GM19452 (cell line): Measurements from ENCODE around the gene ACP7.
"Not testable (repeated sequence)": the region's sequence is repeated elsewhere in the genome, so short reads cannot be mapped to it uniquely, and the experiment has no call there.

ENCODE experiments used
- ATAC-seq: cut with Tn5 transposase; IDR thresholded peaks from one replicate; pipeline ENCODE4 v1.9.1; 2021; ENCODE audit not compliant: unreplicated experiment

Gene ACP7

DNA sequence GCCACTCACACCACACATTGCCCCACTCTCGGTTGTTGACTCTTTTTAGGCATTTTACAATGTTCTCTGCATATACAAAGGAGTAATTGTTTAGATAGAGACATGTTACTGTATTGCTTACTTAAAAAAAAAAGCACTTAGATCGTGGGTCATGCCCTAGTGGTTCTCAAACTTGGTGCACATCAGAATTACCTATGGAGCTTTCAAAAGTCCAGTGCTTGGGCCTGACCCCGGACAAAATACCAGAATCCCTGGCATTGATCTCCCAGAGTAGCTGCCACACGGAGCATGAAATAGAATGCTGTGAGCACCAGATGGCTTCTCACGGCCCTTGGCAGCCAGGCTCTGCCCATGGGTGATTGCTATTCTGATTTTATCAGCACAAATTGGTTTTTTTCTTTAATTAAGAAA lies 20.0 kb downstream of the ACP7 start:
- ATAC-seq, result no peak

DNA sequence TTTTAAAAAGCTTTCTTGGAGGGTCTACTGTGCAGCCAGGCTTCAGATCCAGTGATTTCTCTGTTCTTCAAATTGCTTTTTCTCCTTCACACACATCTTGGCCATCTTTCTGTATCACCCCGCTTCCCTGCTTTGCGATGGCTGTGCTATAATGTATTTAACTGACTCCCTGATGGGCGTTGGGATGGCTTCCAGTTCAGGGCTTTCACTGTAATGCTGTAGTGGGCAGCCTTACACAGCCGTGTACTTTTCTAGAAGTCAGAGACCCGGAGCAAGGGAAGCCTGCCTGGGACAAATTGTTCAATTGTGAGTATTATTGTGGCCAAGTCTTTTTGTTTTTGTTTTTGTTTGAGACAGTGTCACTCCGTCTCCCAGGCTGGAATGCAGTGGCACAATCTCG lies 22.0 kb downstream of the ACP7 start:
- no peak for ATAC-seq

DNA sequence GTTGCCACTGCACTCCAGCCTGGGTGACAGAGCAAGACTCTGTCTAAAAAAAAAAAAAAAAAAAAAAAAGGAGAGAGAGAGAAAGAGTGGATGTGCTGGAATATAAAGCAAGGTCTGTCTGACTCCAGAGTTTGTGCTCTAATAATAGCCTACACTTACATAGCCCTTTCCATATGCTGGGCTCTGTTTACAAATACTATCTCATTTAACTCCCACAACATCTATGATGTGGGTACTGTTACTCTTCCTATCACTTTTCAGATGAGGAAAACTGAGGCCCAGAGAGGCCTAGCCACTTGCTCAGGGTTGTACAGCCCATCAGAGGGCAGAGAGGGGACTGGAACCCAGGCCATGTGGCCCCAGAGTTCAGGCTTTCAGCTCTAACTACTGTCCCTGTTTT lies 25.5 kb downstream of the ACP7 start:
- no peak for ATAC-seq

DNA sequence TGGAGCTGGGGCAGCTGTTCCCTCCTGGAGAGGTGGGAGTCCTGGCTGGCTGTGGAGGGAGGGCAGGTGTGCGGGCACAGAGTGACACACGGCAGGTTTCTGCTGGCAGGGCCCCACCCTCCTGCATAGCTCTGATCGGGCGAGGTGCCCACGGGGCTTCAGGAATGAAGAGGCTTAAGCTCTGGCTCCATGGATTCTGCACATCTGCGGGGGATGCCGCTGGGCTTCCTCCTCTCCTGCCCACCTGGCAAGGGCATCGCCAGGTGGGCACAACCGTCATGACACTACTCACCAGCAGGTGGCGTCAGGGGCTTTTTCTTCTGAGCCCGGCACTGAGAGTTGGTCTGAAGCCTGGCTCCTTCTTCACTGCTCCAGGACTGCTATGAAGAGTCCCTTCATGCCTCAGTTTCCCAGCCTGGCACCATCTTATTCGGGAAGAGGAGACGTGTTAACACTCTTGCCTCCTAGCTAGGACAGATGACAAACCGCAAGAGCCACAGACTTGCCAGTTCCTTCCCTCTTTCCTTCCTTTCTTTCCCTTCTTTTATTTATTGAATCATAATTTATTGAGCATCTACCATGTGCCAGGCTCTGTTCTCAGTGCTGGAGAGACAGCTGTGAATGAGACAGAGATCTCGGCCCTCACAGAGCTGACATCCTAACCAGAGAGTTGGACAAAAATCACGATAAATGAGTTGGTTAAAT lies 26.2 kb downstream of the ACP7 start:
- no peak for ATAC-seq

DNA sequence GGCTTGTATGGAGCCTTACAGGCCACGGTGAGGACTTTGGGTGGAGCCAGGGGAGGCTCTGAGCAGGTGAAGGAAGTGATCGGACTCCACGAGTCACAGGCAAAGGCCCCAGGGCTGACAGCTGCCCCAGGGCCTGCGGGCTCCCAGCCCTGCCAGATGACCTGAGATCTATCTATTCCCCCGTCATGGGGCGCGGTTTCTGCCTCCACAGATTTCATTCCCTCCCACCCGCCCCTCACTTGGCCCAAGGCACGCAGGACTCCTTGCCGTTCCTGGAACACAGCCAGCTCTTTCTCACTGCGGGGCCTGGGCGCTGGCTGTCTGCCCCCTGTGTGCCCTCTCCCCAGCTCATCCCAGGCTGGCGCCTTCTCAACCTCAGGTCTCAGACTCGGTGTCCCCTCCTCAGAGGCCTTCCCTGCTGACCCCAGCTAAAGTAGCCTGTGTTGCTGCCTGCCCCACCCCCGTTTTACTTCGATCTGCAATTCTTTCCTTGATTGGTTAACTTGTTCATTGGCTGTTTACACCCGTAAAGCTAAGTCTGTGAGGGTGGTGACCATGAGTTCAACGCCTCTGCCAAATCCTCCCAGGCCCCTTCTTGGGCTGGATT lies 27.5 kb downstream of the ACP7 start:
- ATAC-seq, result no peak

DNA sequence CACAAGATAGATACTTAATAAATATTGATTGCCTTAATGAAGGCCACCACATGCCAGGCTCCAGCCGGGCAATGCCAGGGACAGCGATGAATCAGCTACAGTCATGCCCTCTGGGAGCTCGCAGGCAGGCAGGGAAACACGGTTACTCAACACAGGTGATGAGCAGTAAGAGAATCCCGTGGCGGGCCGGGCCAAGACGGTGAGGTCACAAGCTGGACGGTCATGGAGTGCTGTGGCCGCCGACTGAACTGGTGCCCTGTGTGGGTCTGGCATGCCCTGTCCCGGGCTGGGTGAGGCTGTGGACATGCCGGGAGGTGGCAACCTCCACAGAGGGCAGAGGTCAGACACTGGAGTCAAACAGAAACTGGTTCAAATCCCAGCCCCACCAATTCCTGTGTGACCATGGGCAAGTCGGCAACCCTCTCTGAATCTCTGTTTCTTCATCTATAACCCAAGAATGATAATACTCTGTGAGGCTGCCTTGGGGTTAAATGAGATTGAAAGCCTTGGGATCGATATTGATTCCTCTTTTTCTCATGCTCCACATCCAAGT lies 28.2 kb downstream of the ACP7 start:
- ATAC-seq, result no peak

DNA sequence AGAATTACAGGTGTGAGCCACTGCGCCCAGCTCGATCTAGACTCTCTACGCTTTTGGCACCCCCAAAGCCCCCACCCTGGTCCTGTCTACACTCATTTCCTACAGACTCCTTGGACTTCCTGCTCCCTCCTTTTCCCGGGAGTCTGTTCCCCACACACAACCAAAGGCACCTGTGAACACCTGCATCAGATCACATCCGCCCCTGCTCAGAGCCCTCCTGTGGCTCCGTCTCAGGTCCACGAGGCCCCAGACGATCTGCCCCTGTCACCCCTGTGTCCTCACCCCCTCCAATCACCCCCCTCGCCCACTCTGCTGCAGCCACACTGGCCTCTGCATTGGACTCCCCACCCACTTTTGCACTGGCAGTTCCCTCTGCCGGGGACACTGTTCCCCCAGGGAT lies 29.0 kb downstream of the ACP7 start:
- ATAC-seq, result no peak

DNA sequence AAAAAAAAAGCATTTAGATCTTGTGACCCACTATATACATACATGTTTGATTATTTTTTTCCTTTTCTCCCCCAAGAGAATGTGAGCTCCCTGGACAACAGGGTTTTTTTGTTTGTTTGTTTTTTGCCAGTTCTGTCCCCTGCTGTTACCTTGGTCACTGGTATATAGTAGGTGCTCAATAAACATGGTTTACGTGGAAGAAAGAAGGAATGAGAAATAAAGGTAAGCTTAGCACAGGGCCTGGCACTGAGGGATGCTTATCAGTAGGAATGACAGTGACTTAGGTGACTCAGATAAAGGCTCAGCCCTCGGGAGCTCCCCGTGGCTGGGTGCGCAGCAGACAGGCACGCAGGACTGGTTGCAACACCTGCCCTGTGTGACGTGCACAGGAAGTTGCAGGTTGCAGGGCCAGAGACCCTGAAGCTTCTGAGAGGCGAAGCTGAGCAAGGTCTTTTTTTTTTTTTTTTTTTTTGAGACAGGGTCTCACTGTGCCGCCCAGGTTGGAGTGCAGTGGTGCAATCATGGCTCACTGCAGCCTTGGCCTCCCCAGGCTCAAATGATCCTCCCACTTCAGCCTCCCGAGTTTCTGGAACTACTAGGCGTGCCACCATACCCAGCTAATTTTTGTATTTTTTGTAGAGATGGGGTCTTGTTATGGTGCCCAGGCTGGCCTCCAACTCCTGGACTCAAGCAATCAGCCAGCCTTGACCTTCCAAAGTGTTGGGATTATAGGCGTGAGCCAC lies 31.1 kb downstream of the ACP7 start:
- no peak for ATAC-seq

DNA sequence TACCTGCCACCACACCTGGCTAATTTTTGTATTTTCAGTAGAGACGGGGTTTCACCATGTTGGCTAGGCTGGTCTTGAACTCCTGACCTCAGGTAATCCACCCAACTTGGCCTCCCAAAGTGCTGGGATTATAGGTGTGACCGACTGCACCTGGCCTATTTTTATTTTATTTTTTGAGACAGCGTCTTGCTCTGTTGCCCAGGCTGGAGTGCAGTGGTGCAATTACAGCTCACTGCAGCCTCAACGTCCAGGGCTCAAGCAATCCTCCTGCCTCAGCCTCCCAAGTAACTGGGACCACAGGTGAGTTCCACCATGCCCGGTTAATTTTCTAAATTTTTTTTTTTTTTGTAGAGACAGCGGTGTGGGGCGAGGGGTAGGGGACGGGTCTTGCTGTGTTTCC lies 32.9 kb downstream of the ACP7 start:
- ATAC-seq, result not testable (repeated sequence)

DNA sequence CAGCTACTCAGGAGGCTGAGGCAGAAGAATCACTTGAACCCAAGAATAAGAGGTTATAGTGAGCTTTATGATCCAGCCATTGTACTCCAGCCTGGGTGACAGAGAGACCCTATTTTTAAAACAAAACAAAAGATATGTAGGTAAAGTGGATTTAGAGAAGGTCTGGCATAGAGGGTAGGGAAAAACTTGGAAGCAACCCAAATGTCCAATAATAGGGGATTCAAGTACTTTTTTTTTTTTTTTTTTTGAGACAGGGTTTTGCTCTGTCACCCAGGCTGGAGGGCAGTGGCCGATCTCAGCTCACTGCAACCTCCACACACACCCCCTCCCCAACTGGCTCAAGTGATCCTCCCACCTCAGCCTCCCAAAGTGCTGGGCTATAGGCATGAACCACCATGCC lies 35.7 kb downstream of the ACP7 start:
- ATAC-seq, result no peak

DNA sequence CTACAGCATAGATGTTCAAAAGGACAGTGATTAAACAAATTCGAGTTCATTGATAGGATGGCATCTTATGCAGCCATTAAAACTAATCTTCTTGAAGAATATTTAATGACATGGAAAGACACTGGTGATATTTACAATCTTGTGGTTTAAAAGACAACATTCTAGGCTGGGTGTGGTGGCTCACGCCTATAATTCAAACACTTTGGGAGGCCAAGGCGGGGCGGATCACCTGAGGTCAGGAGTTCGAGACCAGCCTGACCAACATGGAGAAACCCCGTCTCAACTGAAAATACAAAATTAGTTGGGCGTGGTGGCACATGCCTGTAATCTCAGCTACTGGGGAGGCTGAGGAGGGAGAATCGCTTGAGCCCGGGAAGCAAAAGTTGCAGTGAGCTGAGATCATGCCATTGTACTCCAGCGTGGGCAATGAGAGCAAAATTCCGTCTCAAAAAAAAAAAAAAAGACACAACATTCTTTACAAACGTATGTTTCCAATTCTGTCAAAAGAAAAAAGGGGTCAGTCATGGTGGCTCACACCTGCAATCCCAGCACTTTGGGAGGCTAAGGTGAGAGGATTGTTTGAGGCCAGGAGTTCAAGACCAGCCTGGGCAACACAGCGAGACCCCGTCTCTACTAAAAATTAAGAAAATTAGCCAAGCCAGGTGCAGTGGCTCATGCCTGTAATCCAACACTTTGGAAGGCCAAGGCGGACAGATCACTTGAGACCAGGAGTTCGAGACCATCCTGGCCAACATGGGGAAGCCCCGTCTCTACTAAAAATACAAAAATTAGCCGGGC lies 39.0 kb downstream of the ACP7 start:
- no peak for ATAC-seq

DNA sequence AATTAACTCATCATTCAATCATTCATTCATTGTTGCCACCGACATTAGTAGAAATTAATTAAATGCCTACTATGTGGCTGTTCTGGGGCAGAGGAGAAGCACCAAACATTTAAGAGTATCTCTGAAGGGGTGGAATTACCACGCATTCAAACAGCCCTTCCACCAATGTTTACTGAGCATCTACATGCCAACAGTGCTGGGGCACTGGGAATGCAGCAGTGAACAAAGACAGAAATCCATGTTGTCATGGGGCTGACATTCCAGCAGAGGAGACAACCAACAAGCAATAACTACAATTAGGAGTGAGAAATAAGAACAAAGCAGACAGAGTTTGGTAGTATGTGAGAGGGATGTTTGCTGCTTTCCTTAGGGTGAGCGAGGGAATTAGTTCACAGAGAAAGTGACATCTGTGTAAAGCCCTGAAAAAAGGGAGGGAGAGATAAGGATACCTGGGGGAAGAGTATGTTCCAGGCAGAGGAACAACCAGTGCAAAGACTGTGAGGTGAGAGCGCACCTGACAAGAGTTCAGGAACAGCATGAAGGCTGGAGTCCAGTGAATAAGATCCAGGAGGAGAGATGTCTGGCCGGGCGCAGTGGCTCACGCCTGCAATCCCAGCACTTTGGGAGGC lies 40.1 kb downstream of the ACP7 start:
- no peak for ATAC-seq

DNA sequence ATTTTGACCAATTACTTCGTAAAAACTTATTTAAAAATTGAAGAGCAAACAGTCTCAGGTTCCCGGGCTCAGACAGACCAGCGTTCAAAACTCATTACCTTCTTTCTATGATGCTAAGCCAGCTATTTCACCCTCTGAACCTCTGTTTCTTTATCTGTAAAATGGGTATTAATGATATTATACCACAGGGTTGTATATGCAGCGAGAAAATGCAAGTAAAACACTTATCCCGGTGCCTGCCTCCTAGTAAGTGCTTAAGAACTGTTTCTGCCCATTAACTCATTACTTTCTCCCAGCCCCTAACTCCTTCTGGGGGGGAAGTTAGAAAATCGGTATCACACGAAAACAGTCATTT lies 41.0 kb downstream of the ACP7 start:
- ATAC-seq, result no peak

DNA sequence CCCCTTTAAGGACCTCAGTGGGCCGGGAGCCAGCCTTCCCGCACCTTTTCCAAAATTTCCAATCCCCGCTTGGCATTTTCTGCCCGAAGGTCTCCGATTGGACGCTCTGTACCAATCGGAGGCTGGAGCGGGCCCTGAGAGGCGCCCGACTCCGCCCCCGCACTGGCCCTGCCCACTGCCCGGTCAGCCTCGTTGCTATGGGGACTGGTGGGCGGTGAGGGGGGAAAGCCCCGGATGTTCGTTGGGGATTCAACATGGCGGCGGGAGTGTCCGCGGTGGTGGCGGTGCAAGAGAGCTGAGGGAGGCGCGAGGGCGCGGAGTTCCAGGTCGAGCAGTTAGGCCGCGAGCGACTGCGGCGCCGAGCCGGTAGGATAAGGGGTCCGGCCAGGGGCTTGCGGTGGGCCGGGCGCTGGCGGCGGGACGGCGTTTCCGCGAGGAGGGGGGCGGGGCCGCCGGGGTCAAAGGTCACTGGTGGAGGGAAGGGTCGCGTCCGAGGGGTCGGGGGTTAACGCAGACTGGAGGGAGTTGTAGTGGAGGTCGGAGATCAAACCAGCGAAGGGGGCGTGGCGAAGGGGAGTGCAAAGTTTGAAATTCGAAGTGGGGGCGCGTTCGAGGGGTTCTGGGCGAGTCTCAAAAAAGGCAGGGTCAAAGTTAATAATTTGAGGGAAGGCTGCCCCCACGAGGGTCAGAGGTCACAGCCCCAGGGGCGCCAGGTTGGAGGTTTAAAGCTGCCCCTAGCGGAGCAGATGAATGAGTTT lies 41.6 kb downstream of the ACP7 start, which contains the start of gene PAK4:
TSS of gene PAK4 (plus strand) at position 233 of the 758 bp plus-strand sequence. CDS start 43,768 bp downstream, outside the sequence.
- peak; percentile 94 for ATAC-seq

DNA sequence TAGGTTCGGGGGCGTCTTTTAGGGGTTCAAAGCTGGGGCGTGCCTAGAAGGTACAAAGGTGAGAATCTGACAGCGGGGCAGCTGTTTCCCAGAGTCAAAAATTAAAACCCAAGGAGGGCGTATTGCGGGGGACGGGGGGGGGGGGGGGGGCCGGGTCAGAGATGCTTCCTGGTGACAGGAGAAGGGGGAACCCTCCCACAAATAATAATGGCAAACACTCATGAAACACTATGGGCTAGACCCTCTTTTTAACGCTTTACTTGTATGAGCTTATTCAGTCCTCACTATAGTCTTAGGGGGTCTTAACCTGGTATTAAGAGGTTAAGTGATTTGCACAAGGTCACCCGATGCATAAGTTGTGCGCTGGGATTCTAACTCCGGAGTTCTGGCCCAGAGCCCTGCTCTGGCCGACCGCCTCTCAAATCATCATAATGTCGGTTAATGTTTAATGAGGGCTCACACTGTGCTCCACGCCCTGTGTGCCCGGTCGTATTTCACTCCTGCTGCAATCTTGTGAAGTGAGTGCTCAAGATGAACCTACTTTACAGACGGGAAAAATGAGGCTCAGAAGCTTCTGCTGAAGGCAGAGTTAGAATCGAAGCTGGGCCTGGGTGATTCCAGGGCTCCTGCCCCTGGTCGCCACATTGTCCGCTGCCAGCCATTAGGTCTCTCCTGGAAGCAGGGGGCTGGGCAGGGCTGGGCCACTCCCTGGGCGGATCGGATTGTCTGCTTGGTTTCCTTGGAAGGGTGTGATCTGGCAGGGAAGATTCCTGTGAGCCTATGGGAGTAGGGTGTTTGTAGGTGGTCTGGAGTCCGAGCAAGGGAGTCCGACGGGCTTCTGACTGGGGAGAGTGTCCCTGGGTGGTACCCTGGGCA lies 42.4 kb downstream of the ACP7 start:
- no peak for ATAC-seq

DNA sequence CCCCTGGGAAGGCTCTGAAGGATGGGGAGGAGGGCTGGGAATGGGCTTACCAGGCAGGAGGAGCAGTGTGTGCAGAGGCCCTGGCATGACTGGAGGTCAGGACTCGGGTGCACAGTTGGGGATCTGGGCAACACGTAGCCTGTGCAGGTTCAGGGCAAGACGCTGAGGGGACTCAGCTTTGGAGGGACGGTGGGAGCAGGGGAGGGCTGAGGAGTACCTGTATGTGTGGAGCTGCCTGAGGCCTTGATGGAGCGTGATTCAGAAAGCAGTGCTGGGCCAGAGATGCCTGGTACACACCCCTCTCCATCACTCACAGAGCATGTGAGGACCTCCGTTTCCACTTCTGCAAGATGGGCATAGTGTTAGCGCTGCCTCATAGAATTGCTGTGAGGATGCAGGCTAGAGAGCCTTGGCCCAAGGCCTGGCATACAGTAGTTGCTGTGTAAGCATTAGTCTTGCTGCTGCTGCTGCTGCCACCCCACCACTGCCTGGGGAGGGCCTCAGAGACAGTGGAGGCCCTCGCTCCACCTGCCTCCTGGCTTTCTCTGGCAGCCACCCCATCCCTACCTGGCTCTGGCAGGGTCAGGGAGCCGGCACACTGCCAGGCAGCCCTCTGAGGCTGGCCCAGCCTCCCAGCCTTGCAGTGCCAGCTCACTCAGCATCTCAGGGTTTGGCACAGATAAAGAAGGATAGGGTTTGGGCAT lies 43.8 kb downstream of the ACP7 start:
- ATAC-seq, result no peak

DNA sequence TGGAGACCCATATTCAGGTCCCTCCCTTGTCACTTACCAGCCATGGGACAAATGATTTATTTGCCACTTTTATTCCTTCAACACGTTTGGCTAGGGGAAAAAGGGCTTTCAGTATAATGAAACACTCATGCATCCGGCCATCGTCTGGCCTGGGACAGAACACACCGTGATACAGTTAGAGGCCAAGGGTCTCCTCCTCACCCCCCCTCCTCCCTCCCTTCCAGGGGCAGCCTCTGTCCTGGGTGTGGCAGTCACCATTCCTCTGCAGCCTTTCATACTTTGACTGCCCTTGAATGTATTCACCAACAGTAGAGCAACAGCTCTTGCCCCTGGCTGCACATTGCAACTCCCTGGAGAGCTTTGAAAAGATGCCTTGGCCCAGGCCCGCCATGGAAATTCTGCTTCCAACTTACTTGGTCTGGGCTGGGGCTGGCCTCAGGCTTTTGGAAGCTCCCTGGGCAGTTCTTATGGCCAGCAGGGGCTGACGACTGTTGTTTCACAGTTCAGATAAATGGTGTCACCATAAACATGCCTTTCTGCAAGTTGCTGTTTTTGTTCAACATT lies 44.4 kb downstream of the ACP7 start:
- no peak for ATAC-seq

DNA sequence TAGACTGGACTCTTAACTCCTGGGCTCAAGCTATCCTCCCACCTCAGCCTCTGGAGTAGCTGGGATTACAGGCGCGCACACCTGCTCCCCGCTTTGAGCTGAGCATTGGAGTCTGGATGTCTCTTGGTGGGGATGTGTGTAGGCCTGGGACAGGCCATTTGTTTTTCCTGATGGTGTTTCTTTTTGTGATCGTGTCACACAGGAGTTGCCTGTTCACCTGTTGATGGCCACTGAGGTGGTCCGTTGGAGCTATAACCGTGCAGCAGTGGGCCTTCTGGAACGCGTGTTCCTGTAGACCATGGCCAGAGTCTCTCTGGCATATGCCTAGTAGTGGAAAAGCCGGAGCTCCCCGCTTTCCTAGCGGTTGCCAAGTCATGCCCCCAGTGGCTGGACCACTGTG lies 44.9 kb downstream of the ACP7 start:
- no peak for ATAC-seq
